Left ventricle myocardium inferior (tissue), 1 donor: ENCODE results near the gene GPX6. TPM values are rescaled to one million over a fixed set of nuclear protein-coding genes. Genes with fewer than 3 reads are reported as not detected.
A peak's percentile ranks its signal among the peaks of the same experiment; 100 is the strongest.

ENCODE experiments used
- DNase-seq: peaks from one replicate; pipeline ENCODE4 v3.0.0-alpha.2; 2020
- H3K27ac ChIP-seq: fragments of 200-600 bp; replicated peaks from 2 replicates; pipeline ENCODE4 v1.8.0; 2021
- H3K27me3 ChIP-seq: fragments of 200-600 bp; 2 replicates; pipeline ENCODE4 v1.8.0; 2021; ENCODE audit warnings: low read depth
- H3K36me3 ChIP-seq: fragments of 200-600 bp; 2 replicates; pipeline ENCODE4 v1.8.0; 2021
- H3K4me1 ChIP-seq: fragments of 200-600 bp; 2 replicates; pipeline ENCODE4 v1.8.0; 2021
- H3K4me3 ChIP-seq: fragments of 200-600 bp; 2 replicates; pipeline ENCODE4 v1.8.0; 2021; ENCODE audit warnings: mild to moderate bottlenecking, moderate library complexity
- H3K9me3 ChIP-seq: fragments of 200-600 bp; replicated peaks from 2 replicates; pipeline ENCODE4 v1.8.0; 2021
- CTCF ChIP-seq: fragments of 200-600 bp; IDR thresholded peaks from 2 replicates; pipeline ENCODE4 v1.8.0; 2021; ENCODE audit warnings: antibody characterized with exemption, mild to moderate bottlenecking, borderline replicate concordance
- intact Hi-C: fragments of 100-400 bp; cut with micrococcal nuclease; formaldehyde crosslinking; loops from one replicate; pipeline ENCODE4 v1.11.0; 2022
- total RNA-seq: library from RNA; stranded (reverse); fragmentation: NEBNext Ultra II Directional; extraction: Animal tissue kit (Norgen Biotek cat#: 25700); gene quantifications from one replicate; pipeline ENCODE4 v1.2.1, GENCODE V29; 2021
- donor health status: DM: no; HTN: yes; CAD: no; lungs with severe emphysema.

Gene GPX6
- total RNA-seq, 1 donor from 2014 or later: not detected

- intact Hi-C loops: no loop called here
- no peak for TF ChIP-seq CTCF
- no peak overlapping the region for H3K27ac ChIP-seq
- peaks cover 4% of the 10 kb centered on the region for H3K9me3 ChIP-seq
- H3K4me1 ChIP-seq: peaks cover 9% of the 10 kb centered on the region
- H3K4me3 ChIP-seq: peak overlapping the region; percentile 57
- H3K36me3 ChIP-seq: no peaks in the 10 kb centered on the region
- H3K27me3 ChIP-seq: peaks cover 98% of the 10 kb centered on the region
- DNase-seq: no peak
Measured at GRCh38 chr6:28490205-28490890, 25.2 kb downstream of the GPX6 start.

- H3K27me3 ChIP-seq: peaks cover 98% of the 10 kb centered on the region
- H3K36me3 ChIP-seq: no peaks in the 10 kb centered on the region
- H3K27ac ChIP-seq: no peak overlapping the region
- peak; percentile 20 for DNase-seq
- H3K9me3 ChIP-seq: peaks cover 4% of the 10 kb centered on the region
- intact Hi-C loops: no loop called here
- no peak for TF ChIP-seq CTCF
- peaks cover 9% of the 10 kb centered on the region for H3K4me1 ChIP-seq
- peak overlapping the region; percentile 57 for H3K4me3 ChIP-seq
Measured at GRCh38 chr6:28489366-28490204, 26.0 kb downstream of the GPX6 start.

- Histone ChIP-seq H3K9me3 (peaks cover 4% of the 10 kb centered on the region), H3K27me3 (peaks cover 96% of the 10 kb centered on the region), H3K4me3 (peak overlapping the region; percentile 57), H3K27ac (no peak overlapping the region), H3K4me1 (peaks cover 9% of the 10 kb centered on the region), H3K36me3 (no peaks in the 10 kb centered on the region)
- intact Hi-C loops: no loop called here
- no peak for TF ChIP-seq CTCF
- DNase-seq: no peak
Measured at GRCh38 chr6:28488916-28489365, 26.7 kb downstream of the GPX6 start.

GRCh38 chr6:28486988-28487742 is 28.4 kb downstream of the GPX6 start:
- no peak for TF ChIP-seq CTCF
- H3K4me1 ChIP-seq: peaks cover 9% of the 10 kb centered on the region
- intact Hi-C loops: no loop called here
- no peak for DNase-seq
- peaks cover 98% of the 10 kb centered on the region for H3K27me3 ChIP-seq
- no peak overlapping the region for H3K27ac ChIP-seq
- peaks cover 4% of the 10 kb centered on the region for H3K9me3 ChIP-seq
- H3K36me3 ChIP-seq: no peaks in the 10 kb centered on the region
- H3K4me3 ChIP-seq: no peak overlapping the region

GRCh38 chr6:28486533-28486932 is 29.1 kb downstream of the GPX6 start:
- peaks cover 98% of the 10 kb centered on the region for H3K27me3 ChIP-seq

More at GRCh38 chr6:28486533-28486932, 29.1 kb downstream of the GPX6 start:
- Histone ChIP-seq H3K36me3 (no peaks in the 10 kb centered on the region), H3K27ac (no peak overlapping the region), H3K4me1 (peaks cover 9% of the 10 kb centered on the region), H3K9me3 (peaks cover 4% of the 10 kb centered on the region), H3K4me3 (no peak overlapping the region)
- no peak for DNase-seq
- intact Hi-C loops: no loop called here
- no peak for TF ChIP-seq CTCF
